ENCODE measurements around the gene S100A1. TPM values are rescaled to one million over a fixed set of nuclear protein-coding genes. Genes with fewer than 3 reads are reported as not detected.

Gene S100A1
- total RNA-seq, 1 donor from 2014 or later = 1.2 TPM

GRCh38 chr1:153610811-153611301, 17.4 kb upstream of the S100A1 start:
- TF ChIP-seq CTCF (IDR thresholded peaks at IDR 0.05) = no peak
- peaks cover 48% of the 10 kb centered on the region for H3K4me1 Mint-ChIP-seq (ENCODE audit: low read depth)
- peak overlapping the region; percentile 77 for H3K27ac Mint-ChIP-seq (ENCODE audit: unreplicated experiment)

GRCh38 chr1:153611356-153611755, 16.9 kb upstream of the S100A1 start:
- Mint-ChIP-seq H3K4me1 (ENCODE audit: low read depth) (peaks cover 48% of the 10 kb centered on the region), H3K9me3 (ENCODE audit: low read depth) (no peaks in the 10 kb centered on the region), H3K4me3 (ENCODE audit: unreplicated experiment) (peak overlapping the region; percentile 90), H3K27ac (ENCODE audit: unreplicated experiment) (peak overlapping the region; percentile 77), H3K36me3 (ENCODE audit: low read depth) (peaks cover 3% of the 10 kb centered on the region), H3K27me3 (ENCODE audit: low read depth) (no peaks in the 10 kb centered on the region)
- no peak for TF ChIP-seq CTCF (IDR thresholded peaks at IDR 0.05)
- no peak for DNase-seq (ENCODE audit: low spot score)

More at GRCh38 chr1:153610811-153611301, 17.4 kb upstream of the S100A1 start:
- Mint-ChIP-seq H3K36me3 (ENCODE audit: low read depth) (peaks cover 4% of the 10 kb centered on the region), H3K4me3 (ENCODE audit: unreplicated experiment) (peak overlapping the region; percentile 90), H3K9me3 (ENCODE audit: low read depth) (no peaks in the 10 kb centered on the region), H3K27me3 (ENCODE audit: low read depth) (no peaks in the 10 kb centered on the region)
- DNase-seq (ENCODE audit: low spot score) = no peak

- Mint-ChIP-seq H3K4me1 (ENCODE audit: low read depth) (peaks cover 49% of the 10 kb centered on the region), H3K9me3 (ENCODE audit: low read depth) (no peaks in the 10 kb centered on the region)
Observed at GRCh38 chr1:153612111-153612754, 16.0 kb upstream of the S100A1 start.

GRCh38 chr1:153612755-153613331, 15.4 kb upstream of the S100A1 start, which contains the start of gene S100A16:
Gene S100A16 (minus strand): TSS chr1:153613137. CDS start chr1:153608151, 4,986 bp downstream.
- DNase-seq (ENCODE audit: low spot score) = no peak
- no peaks in the 10 kb centered on the region for H3K36me3 Mint-ChIP-seq (ENCODE audit: low read depth)
- peaks cover 53% of the 10 kb centered on the region for H3K4me1 Mint-ChIP-seq (ENCODE audit: low read depth)
- H3K9me3 Mint-ChIP-seq (ENCODE audit: low read depth) = no peaks in the 10 kb centered on the region
- peak within 1 kb of the TSS; percentile 77 for H3K27ac Mint-ChIP-seq (ENCODE audit: unreplicated experiment)
- H3K27me3 Mint-ChIP-seq (ENCODE audit: low read depth) = no peaks in the 10 kb centered on the region
- no peak for TF ChIP-seq CTCF (IDR thresholded peaks at IDR 0.05)
- H3K4me3 Mint-ChIP-seq (ENCODE audit: unreplicated experiment) = peak within 1 kb of the TSS; percentile 90

More at GRCh38 chr1:153612111-153612754, 16.0 kb upstream of the S100A1 start:
- peak overlapping the region; percentile 90 for H3K4me3 Mint-ChIP-seq (ENCODE audit: unreplicated experiment)
- no peaks in the 10 kb centered on the region for H3K27me3 Mint-ChIP-seq (ENCODE audit: low read depth)
- no peak for DNase-seq (ENCODE audit: low spot score)
- H3K36me3 Mint-ChIP-seq (ENCODE audit: low read depth) = no peaks in the 10 kb centered on the region
- H3K27ac Mint-ChIP-seq (ENCODE audit: unreplicated experiment) = peak overlapping the region; percentile 77
- no peak for TF ChIP-seq CTCF (IDR thresholded peaks at IDR 0.05)

- DNase-seq (ENCODE audit: low spot score) = no peak
- Mint-ChIP-seq H3K9me3 (ENCODE audit: low read depth) (no peaks in the 10 kb centered on the region), H3K36me3 (ENCODE audit: low read depth) (no peaks in the 10 kb centered on the region), H3K4me3 (ENCODE audit: unreplicated experiment) (peak overlapping the region; percentile 90), H3K27ac (ENCODE audit: unreplicated experiment) (no peak overlapping the region), H3K4me1 (ENCODE audit: low read depth) (peaks cover 49% of the 10 kb centered on the region), H3K27me3 (ENCODE audit: low read depth) (no peaks in the 10 kb centered on the region)
- TF ChIP-seq CTCF (IDR thresholded peaks at IDR 0.05) = no peak
Observed at GRCh38 chr1:153613406-153613805, 14.8 kb upstream of the S100A1 start.
